Spleen (tissue), 11 donors: ENCODE results near the gene TAF1B. TPM values are rescaled to one million over a fixed set of nuclear protein-coding genes. Genes with fewer than 3 reads are reported as not detected.

Experiments used
- DNase-seq: peaks from one replicate; pipeline ENCODE4 v3.0.0-alpha.2; 2020
- H3K27ac ChIP-seq, 8 donors: fragments of 200-600 bp; sonication (generic) in 7 of 8; 1 replicate in 4 of 8; 2 replicates in 4 of 8; pipeline versions ENCODE4 v1.5.0 to v1.8.0; 2016 to 2021; ENCODE audit warnings: inconsistent platforms in 4 of 8, mild to moderate bottlenecking in 4 of 8, moderate library complexity in 1 of 8
- H3K27me3 ChIP-seq, 7 donors: fragments of 200-600 bp; sonication (generic) in 6 of 7; replicated peaks in 1 of 7; 1 replicate in 4 of 7; 2 replicates in 3 of 7; pipeline versions ENCODE4 v1.5.0 to v1.8.0; 2016 to 2021; ENCODE audit warnings: inconsistent platforms in 3 of 7, mild to moderate bottlenecking in 1 of 7
- H3K36me3 ChIP-seq, 6 donors: fragments of 200-600 bp; sonication (generic) in 5 of 6; 1 replicate in 4 of 6; 2 replicates in 2 of 6; pipeline versions ENCODE4 v1.5.0 to v1.8.0; 2016 to 2021; ENCODE audit warnings: inconsistent platforms in 2 of 6
- H3K4me1 ChIP-seq, 6 donors: fragments of 200-600 bp; sonication (generic) in 5 of 6; 1 replicate in 3 of 6; 2 replicates in 3 of 6; pipeline versions ENCODE4 v1.5.0 to v1.8.0; 2016 to 2021; ENCODE audit warnings: inconsistent platforms in 3 of 6
- H3K4me3 ChIP-seq, 8 donors: fragments of 200-600 bp; sonication (generic) in 7 of 8; 1 replicate in 4 of 8; 2 replicates in 4 of 8; pipeline versions ENCODE4 v1.5.0 to v1.8.0; 2016 to 2021; ENCODE audit warnings: inconsistent platforms in 4 of 8, mild to moderate bottlenecking in 4 of 8, moderate library complexity in 2 of 8
- H3K9me3 ChIP-seq, 8 donors: fragments of 200-600 bp; sonication (generic) in 7 of 8; 1 replicate in 4 of 8; 2 replicates in 4 of 8; pipeline versions ENCODE4 v1.5.0 to v1.8.0; 2016 to 2021; ENCODE audit warnings: inconsistent platforms in 4 of 8
- CTCF ChIP-seq, 11 experiments: fragments of 200-600 bp in 7 of 11; fragments of 450-650 bp in 4 of 11; sonication (generic) in 4 of 11; IDR thresholded peaks in 8 of 11; conservative IDR thresholded peaks in 3 of 11; 1 replicate in 7 of 11; 2 replicates in 4 of 11; pipeline versions ENCODE4 v1.4.0 to v1.8.0; 2016 to 2021; ENCODE audit warnings: antibody characterized with exemption in 11 of 11, inconsistent platforms in 4 of 11, mild to moderate bottlenecking in 1 of 11
- POLR2A ChIP-seq, 3 donors: fragments of 450-650 bp; IDR thresholded peaks; one replicate each; pipeline ENCODE4 v1.5.1; 2017; ENCODE audit warnings: antibody characterized with exemption in 3 of 3, mild to moderate bottlenecking in 1 of 3
- POLR2AphosphoS5 ChIP-seq, 3 donors: sonication (generic); formaldehyde crosslinking; IDR thresholded peaks; one replicate each; pipeline ENCODE4 v1.5.1; 2017; ENCODE audit warnings: antibody characterized with exemption in 3 of 3
- WGBS, 5 donors: extraction: QIAGEN DNeasy Blood & Tissue Kit in 3 of 5; methylation state at CpG; one replicate each; pipeline versions ENCODE4 v1.1.5 to v1.1.7; 2013 to 2018; 5-methylcytosine and 5-hydroxymethylcytosine counted together
- intact Hi-C: fragments of 100-400 bp; cut with DNase I; formaldehyde crosslinking; loops from one replicate; pipeline ENCODE4 v1.15.0; 2023; ENCODE audit warnings: low total_unique reads
- polyA plus RNA-seq, 3 donors: library from polyadenylated mRNA; stranded (reverse); fragments of 200-250 nt; gene quantifications; one replicate each; pipeline ENCODE4 v1.2.1, GENCODE V29; 2013
- total RNA-seq, 7 donors: library from RNA; depleted of rRNA in 3 of 7; stranded (reverse); fragments of >200 nt in 3 of 7; fragmentation: NEBNext Ultra II Directional in 4 of 7; extraction: Animal tissue kit (Norgen Biotek cat#: 25700) in 4 of 7; gene quantifications; one replicate each; pipeline versions ENCODE4 v1.1.0 to v1.2.1, GENCODE V29; 2016 to 2021
- donor health status: healthy with polysubstance abuse.
- donor health status: DM: no; HTN: no; CAD: no; lungs with moderate emphysema.
- donor health status: DM: no; HTN: no; CAD: no.
- donor health status: Bipolar disorder and iron deficiency.
- donor health status: healthy.
- donor health status: DM: no; HTN: no; CAD: no.
- donor health status: DM: yes; HTN: yes; CAD: no.

The TAF1B gene
- total and polyA plus RNA-seq, 10 donors: 3.8 to 26.5 (median 16.7) TPM

DNA sequence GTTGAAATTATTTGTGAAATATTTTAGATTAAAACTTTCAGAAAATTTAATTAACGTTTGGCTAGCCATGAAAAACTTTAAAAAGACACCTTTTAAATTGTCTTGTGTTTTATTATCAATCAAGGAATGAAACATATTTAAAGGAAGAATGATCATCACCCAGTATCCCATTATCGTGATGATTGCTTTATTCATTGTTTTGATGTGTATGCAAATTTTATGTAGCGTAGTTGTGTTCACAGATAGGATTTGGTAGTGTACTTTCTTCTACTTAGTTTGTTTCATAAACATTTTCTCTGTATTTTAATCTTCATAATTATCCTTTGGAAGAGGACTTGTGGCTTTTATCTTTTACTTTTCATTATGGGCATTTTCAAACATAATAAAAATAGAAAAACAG is 116.0 kb downstream of the TAF1B start:
- no peak for DNase-seq
- no peak for TF ChIP-seq POLR2A (IDR thresholded peaks at IDR 0.05)
- no peak for TF ChIP-seq POLR2AphosphoS5 (IDR thresholded peaks at IDR 0.05)
- no peak for TF ChIP-seq CTCF (IDR thresholded peaks at IDR 0.05 in 8 of 11, conservative IDR thresholded peaks at IDR 0.05 in 3 of 11)
- peaks cover 0 to 15% (median 0%) of the 10 kb centered on the region in 7 donors for H3K27me3 ChIP-seq
- no peaks in the 10 kb centered on the region for H3K9me3 ChIP-seq
- no peaks in the 10 kb centered on the region for H3K36me3 ChIP-seq
- H3K4me1 ChIP-seq: no peaks in the 10 kb centered on the region
- 90 to 96% (median 95%) methylated on average over 3 of the region's 3 CpGs for WGBS, 5 donors
- H3K27ac ChIP-seq: no peak overlapping the region
- intact Hi-C loops: loop anchor here (10.0 kb wide), 1 partner anchor 144 kb away; no protein-coding TSS in a partner anchor
- H3K4me3 ChIP-seq: no peak overlapping the region

DNA sequence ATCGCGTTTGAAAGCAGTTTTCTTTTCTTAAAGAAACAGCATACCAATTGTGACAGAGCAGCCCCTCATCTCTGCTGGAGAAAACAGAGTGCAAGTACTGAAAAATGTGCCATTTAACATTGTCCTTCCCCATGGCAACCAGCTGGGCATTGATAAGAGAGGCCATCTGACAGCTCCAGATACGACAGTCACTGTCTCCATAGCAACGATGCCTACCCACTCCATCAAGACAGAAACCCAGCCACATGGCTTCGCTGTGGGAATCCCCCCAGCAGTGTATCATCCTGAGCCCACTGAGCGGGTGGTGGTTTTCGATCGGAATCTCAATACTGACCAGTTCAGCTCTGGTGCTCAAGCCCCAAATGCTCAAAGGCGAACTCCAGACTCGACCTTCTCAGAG is 117.7 kb downstream of the TAF1B start:
- Histone ChIP-seq H3K4me1 (peaks cover 0 to 8% (median 0%) of the 10 kb centered on the region in 6 donors), H3K36me3 (no peaks in the 10 kb centered on the region), H3K27ac (no peak overlapping the region), H3K27me3 (peaks cover 0 to 3% (median 0%) of the 10 kb centered on the region in 7 donors), H3K4me3 (no peak overlapping the region), H3K9me3 (no peaks in the 10 kb centered on the region)
- no peak for DNase-seq
- intact Hi-C loops: no loop called here
- 80 to 90% (median 85%) methylated on average over 7 to 10 of the region's 10 CpGs for WGBS, 5 donors
- TF ChIP-seq POLR2AphosphoS5 (IDR thresholded peaks at IDR 0.05): no peak
- no peak for TF ChIP-seq POLR2A (IDR thresholded peaks at IDR 0.05)
- no peak for TF ChIP-seq CTCF (IDR thresholded peaks at IDR 0.05 in 8 of 11, conservative IDR thresholded peaks at IDR 0.05 in 3 of 11)

GRCh38 chr2:9964334-9964980 is 121.2 kb downstream of the TAF1B start:
- H3K36me3 ChIP-seq: no peaks in the 10 kb centered on the region
- no peak overlapping the region for H3K4me3 ChIP-seq
- WGBS, 5 donors: 82 to 92% (median 86%) methylated on average over 7 of the region's 7 CpGs
- no peak for DNase-seq
- H3K27me3 ChIP-seq: peaks cover 0 to 3% (median 0%) of the 10 kb centered on the region in 7 donors
- TF ChIP-seq POLR2A (IDR thresholded peaks at IDR 0.05) (no peak), POLR2AphosphoS5 (IDR thresholded peaks at IDR 0.05) (no peak), CTCF (IDR thresholded peaks at IDR 0.05 in 8 of 11, conservative IDR thresholded peaks at IDR 0.05 in 3 of 11) (no peak)
- intact Hi-C loops: no loop called here
- no peaks in the 10 kb centered on the region for H3K9me3 ChIP-seq
- peaks cover 0 to 15% (median 5%) of the 10 kb centered on the region in 6 donors for H3K4me1 ChIP-seq
- H3K27ac ChIP-seq: no peak overlapping the region

- H3K4me3 ChIP-seq: no peak overlapping the region
- peaks cover 0 to 15% (median 5%) of the 10 kb centered on the region in 6 donors for H3K4me1 ChIP-seq
- no peak for DNase-seq
- peaks cover 0 to 2% (median 0%) of the 10 kb centered on the region in 7 donors for H3K27me3 ChIP-seq
- H3K36me3 ChIP-seq: no peaks in the 10 kb centered on the region
- no peaks in the 10 kb centered on the region for H3K9me3 ChIP-seq
- TF ChIP-seq CTCF (IDR thresholded peaks at IDR 0.05 in 8 of 11, conservative IDR thresholded peaks at IDR 0.05 in 3 of 11) (no peak), POLR2AphosphoS5 (IDR thresholded peaks at IDR 0.05) (no peak), POLR2A (IDR thresholded peaks at IDR 0.05) (no peak)
- intact Hi-C loops: no loop called here
- WGBS, 5 donors: 59 to 79% (median 72%) methylated on average over 8 of the region's 8 CpGs
- peak overlapping the region in 1 of 8 donors; percentile 16 for H3K27ac ChIP-seq
Observed at GRCh38 chr2:9965119-9965822, 122.0 kb downstream of the TAF1B start.
